ENCODE results near the gene TMOD2. TPM values are rescaled to one million over a fixed set of nuclear protein-coding genes. Genes with fewer than 3 reads are reported as not detected.

The TMOD2 gene
- total RNA-seq, 1 experiment from 2014 or later: 0.52 TPM

- TF ChIP-seq, protein P1, sequence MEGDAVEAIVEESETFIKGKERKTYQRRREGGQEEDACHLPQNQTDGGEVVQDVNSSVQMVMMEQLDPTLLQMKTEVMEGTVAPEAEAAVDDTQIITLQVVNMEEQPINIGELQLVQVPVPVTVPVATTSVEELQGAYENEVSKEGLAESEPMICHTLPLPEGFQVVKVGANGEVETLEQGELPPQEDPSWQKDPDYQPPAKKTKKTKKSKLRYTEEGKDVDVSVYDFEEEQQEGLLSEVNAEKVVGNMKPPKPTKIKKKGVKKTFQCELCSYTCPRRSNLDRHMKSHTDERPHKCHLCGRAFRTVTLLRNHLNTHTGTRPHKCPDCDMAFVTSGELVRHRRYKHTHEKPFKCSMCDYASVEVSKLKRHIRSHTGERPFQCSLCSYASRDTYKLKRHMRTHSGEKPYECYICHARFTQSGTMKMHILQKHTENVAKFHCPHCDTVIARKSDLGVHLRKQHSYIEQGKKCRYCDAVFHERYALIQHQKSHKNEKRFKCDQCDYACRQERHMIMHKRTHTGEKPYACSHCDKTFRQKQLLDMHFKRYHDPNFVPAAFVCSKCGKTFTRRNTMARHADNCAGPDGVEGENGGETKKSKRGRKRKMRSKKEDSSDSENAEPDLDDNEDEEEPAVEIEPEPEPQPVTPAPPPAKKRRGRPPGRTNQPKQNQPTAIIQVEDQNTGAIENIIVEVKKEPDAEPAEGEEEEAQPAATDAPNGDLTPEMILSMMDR (IDR thresholded peaks at IDR 0.05; ENCODE audit: insufficient read depth in 1 of 2, low read depth in 1 of 2, low read length in 1 of 2, severe bottlenecking in 1 of 2, unreplicated experiment in 1 of 2): no peak
- DNase-seq: no peak
- Mint-ChIP-seq H3K27me3 (ENCODE audit: insufficient read depth, unreplicated experiment) (peaks cover 6% of the 10 kb centered on the region), H3K27ac (ENCODE audit: unreplicated experiment) (no peak overlapping the region), H3K4me1 (ENCODE audit: low read depth, unreplicated experiment) (no peaks in the 10 kb centered on the region), H3K4me3 (ENCODE audit: unreplicated experiment) (no peak overlapping the region), H3K36me3 (ENCODE audit: insufficient read depth, unreplicated experiment) (no peaks in the 10 kb centered on the region), H3K9me3 (ENCODE audit: unreplicated experiment) (no peaks in the 10 kb centered on the region)
- Histone ChIP-seq H3K4me1 (peaks cover 4% of the 10 kb centered on the region; the same call in 1 of the 2 replicates), H3K9me3 (no peaks in the 10 kb centered on the region), H3K36me3 (ENCODE audit: control insufficient read depth, insufficient read depth, low read length) (no peaks in the 10 kb centered on the region), H3K4me3 (ENCODE audit: low read depth, low read length) (no peak overlapping the region), H3K27me3 (replicated peaks; ENCODE audit: control insufficient read depth, insufficient read depth, low read length) (no peaks in the 10 kb centered on the region)
- ChIA-PET CTCF (interaction anchor here (1.0 kb wide), 1 partner anchor 23 kb away, joined by 4 read pairs; no protein-coding TSS in a partner anchor), POLR2A (no interaction called here)
- intact Hi-C loops (cut with micrococcal nuclease; ENCODE audit: unreplicated experiment): no loop called here
- BruUV-seq (replicated peaks): no TSS peak
These were observed 48.2 kb downstream of the TMOD2 start for GRCh38 chr15:51799282-51800252.

DNA sequence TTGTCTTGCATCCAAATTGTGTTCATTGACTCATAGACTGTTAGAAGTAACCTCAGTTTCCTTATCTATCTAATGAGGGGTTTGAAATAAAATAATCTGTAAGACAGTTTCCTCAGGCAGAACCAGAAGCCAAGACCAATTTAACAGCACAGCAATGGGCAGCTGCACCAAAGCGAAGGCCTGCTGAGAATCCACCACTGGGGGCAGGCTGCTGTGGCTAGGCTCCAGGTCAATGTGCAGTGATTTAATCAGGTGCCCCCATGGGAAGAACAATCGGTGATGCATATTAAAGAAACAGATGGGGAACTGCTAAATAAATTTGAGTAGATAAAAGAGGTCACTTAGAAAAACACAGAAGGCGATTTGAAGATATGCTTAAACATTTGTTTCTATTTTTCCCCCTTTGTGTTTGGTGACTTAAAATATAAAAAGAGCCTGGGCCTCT, 50.0 kb downstream of the TMOD2 start:
- intact Hi-C loops (cut with micrococcal nuclease; ENCODE audit: unreplicated experiment): no loop called here
- no peak overlapping the region for H3K4me3 Mint-ChIP-seq (ENCODE audit: unreplicated experiment)
- no peak overlapping the region for H3K27ac Mint-ChIP-seq (ENCODE audit: unreplicated experiment)
- POLR2A ChIA-PET: no interaction called here
- no peaks in the 10 kb centered on the region for H3K9me3 Mint-ChIP-seq (ENCODE audit: unreplicated experiment)
- CTCF ChIA-PET: interaction anchor here (0.6 kb wide), 1 partner anchor 129 kb away, joined by 4 read pairs; no protein-coding TSS in a partner anchor
- Histone ChIP-seq H3K4me3 (ENCODE audit: low read depth, low read length) (no peak overlapping the region), H3K9me3 (no peaks in the 10 kb centered on the region), H3K27me3 (replicated peaks; ENCODE audit: control insufficient read depth, insufficient read depth, low read length) (no peaks in the 10 kb centered on the region), H3K4me1 (peaks cover 4% of the 10 kb centered on the region; the same call in 1 of the 2 replicates), H3K36me3 (ENCODE audit: control insufficient read depth, insufficient read depth, low read length) (no peaks in the 10 kb centered on the region)
- TF ChIP-seq, protein P1 (IDR thresholded peaks at IDR 0.05; ENCODE audit: insufficient read depth in 1 of 2, low read depth in 1 of 2, low read length in 1 of 2, severe bottlenecking in 1 of 2, unreplicated experiment in 1 of 2): peak; percentile 39 to 74
- BruUV-seq (replicated peaks): no TSS peak
- H3K36me3 Mint-ChIP-seq (ENCODE audit: insufficient read depth, unreplicated experiment): no peaks in the 10 kb centered on the region
- H3K4me1 Mint-ChIP-seq (ENCODE audit: low read depth, unreplicated experiment): no peaks in the 10 kb centered on the region
- no peaks in the 10 kb centered on the region for H3K27me3 Mint-ChIP-seq (ENCODE audit: insufficient read depth, unreplicated experiment)
- peak in 1 of 2 experiments; percentile 57 for DNase-seq

GRCh38 chr15:51802593-51802992, 51.2 kb downstream of the TMOD2 start:
- Mint-ChIP-seq H3K9me3 (ENCODE audit: unreplicated experiment) (no peaks in the 10 kb centered on the region), H3K27me3 (ENCODE audit: insufficient read depth, unreplicated experiment) (peaks cover 6% of the 10 kb centered on the region), H3K36me3 (ENCODE audit: insufficient read depth, unreplicated experiment) (no peaks in the 10 kb centered on the region), H3K4me3 (ENCODE audit: unreplicated experiment) (no peak overlapping the region), H3K27ac (ENCODE audit: unreplicated experiment) (no peak overlapping the region), H3K4me1 (ENCODE audit: low read depth, unreplicated experiment) (no peaks in the 10 kb centered on the region)
- no peaks in the 10 kb centered on the region for H3K9me3 ChIP-seq
- ChIA-PET POLR2A (no interaction called here), CTCF (no interaction called here)
- H3K27me3 ChIP-seq (replicated peaks; ENCODE audit: control insufficient read depth, insufficient read depth, low read length): no peaks in the 10 kb centered on the region
- BruUV-seq (replicated peaks): no TSS peak
- TF ChIP-seq, protein P1 (IDR thresholded peaks at IDR 0.05; ENCODE audit: insufficient read depth in 1 of 2, low read depth in 1 of 2, low read length in 1 of 2, severe bottlenecking in 1 of 2, unreplicated experiment in 1 of 2): no peak
- DNase-seq: no peak
- no peak overlapping the region for H3K4me3 ChIP-seq (ENCODE audit: low read depth, low read length)
- intact Hi-C loops (cut with micrococcal nuclease; ENCODE audit: unreplicated experiment): no loop called here
- H3K4me1 ChIP-seq: peaks cover 4% of the 10 kb centered on the region; the same call in 1 of the 2 replicates
- no peaks in the 10 kb centered on the region for H3K36me3 ChIP-seq (ENCODE audit: control insufficient read depth, insufficient read depth, low read length)
